HG02763 (cell line): Measurements from ENCODE around the gene CASZ1.

Source experiments
- ATAC-seq: cut with Tn5 transposase; IDR thresholded peaks from one replicate; pipeline ENCODE4 v1.9.1; 2021; ENCODE audit warnings: mild to moderate bottlenecking, moderate library complexity; ENCODE audit not compliant: unreplicated experiment

Gene CASZ1

DNA sequence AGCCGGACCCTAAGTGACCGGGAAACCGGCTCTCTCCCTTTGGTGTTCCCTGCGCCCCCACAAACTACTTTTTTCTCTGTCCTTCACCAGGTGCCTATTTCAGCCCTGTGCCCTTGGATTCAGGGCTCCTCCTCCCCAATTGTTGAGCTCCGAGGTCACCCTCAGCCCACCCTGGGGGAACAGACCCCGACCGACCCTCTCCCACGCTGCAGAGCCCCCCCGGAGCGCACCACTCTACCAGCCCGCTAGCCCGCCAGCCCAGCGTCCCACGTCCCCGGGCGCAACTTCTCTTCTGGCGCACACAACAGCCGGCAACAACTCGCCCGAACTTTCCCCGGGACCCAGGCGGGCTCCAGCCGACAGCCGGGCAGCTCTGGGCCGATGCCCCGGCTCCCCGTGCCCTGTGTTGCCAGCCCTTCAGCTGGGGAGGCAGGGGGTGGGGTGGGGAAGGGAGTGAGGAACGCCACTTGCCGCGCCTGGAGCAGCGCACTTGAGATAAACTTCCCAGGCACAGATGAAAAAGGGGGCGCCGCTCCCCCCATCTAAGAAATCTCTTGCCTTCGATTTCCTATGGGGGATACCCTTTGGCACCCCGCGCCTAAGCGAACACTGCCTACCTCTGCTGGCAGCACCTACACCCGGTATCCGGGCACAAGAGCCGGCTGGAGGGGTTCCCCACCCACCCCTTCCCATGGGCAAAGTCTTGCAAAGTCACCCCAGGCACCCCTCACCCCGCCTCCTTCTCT, 997 bp downstream of the CASZ1 start:
- ATAC-seq: no peak

DNA sequence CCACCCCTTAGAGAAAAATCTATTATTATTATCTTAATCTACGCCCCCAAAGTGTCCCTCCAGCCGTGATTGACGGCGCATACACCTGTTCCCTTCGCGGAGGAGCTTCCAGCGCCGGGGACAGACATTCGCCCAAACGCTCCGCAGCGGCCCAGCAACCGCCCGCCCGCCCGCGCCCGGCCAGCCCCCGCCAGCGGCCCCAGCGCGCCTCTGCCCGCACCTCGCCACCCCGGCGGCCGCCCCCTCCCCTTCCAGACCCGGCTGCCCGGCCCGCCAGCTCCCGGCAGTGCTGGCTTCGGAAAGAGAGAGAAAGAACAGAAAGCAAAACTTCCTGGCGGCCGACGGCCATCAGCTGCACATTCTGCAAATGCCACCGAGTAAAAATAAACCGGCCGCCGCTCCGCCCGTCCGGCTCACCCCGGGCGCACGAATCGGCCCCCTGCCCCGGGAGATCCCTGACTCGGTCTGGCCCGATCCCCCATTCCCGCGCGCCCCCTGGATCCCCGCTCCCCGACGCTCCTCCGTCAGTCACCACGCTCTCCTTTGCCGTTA, 1.6 kb downstream of the CASZ1 start:
- ATAC-seq: no peak

DNA sequence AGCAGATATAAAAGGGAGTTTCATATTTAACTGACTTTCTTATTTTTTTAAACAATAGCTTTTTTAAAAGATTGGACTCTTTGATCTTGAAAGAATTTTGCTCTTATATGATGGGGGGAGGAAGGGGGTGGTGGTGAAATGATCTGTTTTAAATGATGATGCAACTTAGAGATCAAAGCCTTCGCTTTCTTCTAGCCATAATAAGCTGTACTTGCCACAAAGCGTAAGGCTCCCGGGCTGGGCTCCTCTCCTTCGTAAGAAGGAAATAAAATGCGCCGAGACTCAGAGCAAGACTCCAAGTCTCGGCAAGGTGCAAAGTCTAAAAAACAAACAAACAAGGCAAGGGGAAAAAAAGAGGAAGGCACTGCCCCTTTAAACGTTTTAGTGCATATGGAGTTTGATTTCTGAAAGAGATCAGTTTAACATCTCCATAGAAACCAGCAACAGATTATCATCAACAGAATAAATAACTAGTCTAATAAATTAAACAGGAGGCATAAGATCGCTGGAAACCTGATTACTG, 3.3 kb downstream of the CASZ1 start:
- ATAC-seq: no peak

DNA sequence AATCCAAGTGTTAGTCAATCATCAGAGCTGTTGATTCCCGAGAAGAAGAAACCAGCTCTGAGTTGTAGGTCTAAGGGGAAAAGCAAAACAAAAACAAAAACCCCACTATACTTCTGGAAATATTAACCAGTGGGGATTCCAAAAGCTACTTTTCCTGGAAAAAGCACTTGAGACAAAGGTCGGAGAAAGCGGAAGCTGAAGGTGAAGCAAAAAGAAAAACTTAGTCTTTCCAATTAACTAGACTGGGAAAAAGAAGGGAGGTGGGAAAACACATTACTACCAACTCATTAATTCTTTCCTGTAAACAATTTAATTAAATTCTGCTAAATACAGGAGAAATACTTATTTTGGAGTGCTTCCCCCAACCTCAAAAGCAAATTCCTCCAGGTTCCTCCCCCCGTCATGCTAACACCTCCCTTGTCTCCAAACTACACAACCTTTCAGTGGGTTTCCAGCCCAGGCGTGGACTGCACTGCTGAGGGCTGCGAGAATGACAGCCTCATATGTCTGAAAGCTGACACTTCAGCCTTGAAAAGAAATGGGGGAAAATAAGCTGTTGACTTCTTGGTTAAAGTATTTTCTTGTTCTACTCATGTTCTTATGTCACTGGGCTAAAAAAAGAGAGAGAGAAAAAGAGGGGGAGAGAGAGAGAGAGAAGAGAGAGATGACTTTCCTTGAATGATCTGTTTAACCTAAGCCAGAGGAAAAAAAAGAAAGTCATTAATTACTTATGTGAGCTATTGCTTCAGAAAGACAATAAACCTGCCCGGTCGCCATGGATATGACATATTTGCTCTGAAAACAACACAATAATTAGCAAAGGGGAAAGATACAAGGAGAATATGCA, 5.1 kb downstream of the CASZ1 start:
- no peak for ATAC-seq

DNA sequence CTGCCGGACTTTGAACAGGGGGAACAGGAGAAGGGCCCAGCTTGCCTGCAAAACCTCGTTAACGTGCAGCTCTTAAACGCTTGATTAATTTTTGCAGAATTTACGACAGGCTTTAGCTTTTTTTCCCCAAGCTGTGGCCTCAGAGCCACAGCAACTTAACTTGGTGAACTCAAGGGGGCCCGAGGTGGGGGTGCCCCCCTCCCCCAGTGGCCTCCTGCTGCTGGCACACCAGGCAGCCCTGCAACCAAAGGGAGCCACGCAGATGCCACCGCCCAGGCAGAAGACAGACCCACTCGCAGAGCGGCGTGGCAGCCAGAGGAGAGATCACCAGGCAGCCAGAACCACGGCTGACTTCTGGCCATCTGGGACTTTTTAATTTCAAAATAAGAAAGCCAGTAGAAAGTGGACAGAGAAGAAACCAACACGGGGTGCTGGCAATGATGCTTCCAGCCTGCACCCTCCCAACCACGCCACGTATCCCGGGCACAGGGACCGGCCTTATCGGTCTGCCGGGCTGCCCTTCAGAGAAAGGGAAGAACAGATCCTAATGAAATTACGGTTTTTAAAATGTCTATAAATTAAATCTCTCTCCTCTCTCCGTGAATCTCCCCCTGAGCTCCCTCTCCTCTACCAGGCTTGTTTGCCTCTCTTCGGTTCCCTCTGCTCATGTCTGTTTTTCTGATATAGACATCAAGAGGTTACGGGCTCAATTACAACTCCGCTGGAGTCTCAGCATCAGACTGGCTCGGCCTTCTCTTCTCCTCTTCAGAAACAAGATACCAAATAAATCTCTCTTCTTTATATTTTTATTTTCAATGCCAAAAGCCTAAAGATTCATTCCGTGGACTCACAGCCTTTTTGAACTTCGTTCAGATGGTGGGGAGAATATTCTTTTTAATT, 6.4 kb downstream of the CASZ1 start:
- no peak for ATAC-seq

DNA sequence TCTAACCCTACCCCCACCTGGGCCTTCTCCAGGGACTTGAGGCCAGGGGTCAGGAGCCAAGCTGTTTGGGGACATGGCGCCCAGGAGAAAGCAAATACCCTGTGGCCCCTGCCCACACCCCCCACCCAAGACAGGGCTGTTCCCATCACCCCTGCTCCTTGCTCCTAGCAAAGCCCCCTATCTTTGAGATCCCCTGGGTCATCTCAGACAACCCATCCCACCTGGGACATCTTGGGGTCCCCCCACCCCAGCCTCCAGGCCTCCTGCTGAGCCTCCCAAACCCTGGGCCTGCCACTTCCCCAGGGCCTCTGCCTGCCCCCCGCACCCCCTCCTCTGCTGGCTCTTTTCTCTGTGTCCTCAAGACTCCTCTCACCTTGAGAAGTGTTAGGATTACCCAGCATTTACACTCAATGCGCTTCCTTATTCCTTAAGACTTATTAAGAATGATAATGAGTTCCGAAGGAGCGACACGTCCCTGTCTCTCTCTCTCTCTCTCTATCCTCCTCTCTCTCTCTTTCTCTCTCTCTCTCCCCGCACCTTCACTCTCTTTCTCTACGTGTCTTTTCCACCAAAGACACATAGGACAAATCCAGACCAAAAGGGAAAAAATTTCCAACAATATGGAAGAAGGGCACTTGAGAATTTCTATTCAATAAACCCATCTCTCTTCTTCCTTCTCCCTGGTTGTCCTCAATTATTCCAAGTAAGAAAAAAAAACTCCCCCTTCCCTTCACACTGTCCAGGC, 7.2 kb downstream of the CASZ1 start:
- ATAC-seq: no peak

DNA sequence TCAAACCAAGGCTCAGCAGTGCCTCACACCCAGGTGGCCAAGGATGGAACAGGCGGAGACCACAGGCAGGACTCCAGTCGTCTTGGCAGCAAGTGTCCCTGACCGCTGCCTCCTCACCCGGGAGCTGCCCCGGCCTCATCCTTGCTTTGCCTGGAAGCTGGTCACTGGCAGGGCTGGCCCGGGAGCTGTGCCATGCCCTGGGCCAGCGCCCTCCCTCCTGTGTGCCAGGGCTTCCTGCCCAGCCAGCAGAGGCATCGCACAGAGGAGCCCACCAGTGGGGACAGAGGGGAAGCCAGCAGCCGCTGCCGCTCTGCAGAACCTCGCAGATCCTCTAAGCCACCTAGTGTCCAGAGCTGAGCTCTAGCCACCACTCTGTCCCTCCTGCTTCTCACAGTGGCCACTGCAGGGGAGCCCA, 7.8 kb downstream of the CASZ1 start:
- no peak for ATAC-seq

DNA sequence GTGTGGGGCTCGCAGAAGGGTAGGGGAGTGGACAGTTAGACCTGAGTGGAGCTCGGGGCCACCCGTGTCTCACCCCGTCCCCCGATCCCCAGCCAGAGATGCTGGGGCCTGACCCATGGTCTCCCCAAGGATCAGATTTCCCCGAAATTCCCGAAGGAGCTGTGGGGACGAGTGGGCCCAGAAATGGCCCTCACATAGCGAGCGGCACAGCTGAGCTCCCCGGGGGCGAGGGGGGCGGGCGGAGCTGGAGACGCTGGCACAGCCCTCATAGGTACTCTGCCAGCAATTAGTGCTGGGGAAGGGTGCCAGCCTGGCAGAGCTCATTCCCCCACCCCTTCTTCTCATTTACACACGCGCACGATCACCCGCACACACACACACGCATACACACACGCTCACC, 9.2 kb downstream of the CASZ1 start:
- ATAC-seq: no peak

DNA sequence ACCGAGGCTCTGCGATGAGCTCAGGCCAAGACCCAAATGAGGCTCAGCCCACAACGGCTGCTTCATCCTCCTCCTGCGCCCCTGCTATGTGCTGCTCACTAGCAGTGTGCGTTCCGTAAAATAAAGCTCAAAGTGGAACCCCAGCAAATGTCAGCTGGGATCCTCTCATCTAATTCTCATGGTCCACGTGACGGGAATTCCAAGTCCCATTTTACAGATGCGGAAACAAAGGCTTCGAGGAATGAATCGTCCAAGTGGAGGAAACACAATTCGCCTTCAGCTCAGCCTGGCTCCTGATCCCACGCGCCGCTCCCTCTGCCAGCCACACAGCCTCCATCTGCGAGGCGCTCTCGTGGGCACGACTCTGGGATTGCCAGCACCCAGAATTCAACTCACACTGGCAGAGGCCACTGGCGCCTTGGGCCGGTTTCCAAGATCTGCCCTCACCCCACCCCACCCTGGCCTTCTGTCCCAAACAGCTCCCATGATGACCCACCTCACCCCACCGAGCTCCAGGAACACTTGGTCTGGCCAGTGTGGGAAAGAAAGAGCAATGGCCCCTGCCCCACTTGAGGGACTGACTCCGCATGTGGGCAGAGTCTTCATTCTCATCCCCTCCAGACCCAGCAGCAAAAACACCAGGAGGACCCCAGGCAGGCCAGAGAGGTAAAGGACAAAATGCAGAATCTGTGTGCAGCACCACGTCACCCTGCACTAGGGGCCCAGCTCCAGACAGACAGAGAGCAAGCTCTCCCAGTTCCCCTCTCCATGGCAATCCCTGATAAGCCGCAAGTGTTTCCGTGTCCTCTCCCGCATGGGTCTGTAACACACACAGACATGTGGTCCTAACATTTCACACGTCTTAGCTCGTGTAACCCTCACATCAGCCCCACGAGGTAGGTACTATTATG, 10.5 kb downstream of the CASZ1 start:
- no peak for ATAC-seq

DNA sequence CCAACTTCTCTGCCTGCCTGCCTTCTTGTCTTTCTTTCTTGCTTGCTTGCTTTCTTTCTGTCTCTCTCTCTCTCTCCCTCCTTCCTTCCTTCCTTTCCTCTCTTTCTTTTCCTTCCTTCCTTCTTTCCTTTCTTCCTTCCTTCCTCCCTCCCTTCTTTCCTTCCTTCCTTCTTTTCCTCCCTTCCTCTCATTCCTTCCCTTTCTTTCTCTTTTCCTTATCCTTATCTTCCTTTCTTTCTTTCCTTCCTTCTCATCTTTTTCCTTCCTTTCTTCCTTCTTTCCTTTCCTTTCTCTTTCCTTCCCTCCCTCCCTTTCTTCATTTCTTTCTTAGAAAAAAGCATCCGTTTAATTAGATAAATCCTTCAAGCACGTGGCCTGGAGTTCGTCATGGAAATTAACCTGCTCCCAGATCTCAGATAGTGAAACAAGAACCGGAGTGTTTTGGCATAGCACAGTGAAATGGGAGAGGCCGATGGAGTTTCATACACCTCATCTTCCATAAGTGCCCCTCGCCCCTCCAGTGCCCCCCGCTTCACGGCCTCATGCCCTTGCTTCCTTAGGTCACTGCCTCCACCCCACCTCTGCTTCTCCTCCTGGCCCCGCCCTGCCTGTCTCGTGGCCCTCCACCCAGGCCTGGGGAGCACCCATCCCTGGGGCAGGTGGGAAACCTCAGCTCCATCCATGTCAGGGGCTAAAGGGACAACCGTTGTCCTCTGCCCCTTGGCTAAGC, 11.3 kb downstream of the CASZ1 start:
- no peak for ATAC-seq

DNA sequence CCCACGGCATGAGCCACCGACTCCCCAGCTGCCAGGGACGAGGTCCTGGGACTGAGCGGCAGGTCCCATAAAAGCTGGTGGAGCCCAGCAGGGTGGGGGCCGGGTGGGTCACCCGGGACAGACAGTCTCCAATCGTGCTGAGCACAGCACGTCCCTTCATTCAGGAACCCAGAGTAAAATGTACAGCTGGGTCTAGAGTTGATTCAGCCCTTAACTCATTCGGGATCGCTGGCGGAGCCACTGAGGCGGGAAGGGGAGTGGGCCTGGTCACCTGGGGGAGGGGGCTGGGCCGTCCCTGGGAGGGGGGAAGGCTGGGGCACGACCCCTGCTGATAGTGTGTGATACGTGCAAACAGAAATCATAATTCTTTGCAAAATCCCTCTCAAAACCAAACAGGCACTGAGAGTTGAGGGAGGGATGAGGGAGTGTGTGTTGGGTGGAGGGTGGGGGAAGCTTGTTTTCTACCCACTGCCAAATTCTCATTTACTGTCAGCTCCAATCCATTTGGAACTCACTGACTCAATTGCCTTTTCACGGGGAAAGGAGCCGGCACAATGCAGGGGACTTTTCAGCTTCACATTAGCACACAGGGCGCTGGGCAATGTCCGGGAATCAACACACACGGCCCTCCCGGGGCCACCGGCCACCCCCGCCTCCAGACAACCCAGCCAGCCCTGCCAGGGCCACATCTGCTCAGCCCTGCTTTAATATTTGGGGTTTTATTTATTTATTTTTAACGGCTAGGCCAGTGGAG, 13.8 kb downstream of the CASZ1 start:
- no peak for ATAC-seq

DNA sequence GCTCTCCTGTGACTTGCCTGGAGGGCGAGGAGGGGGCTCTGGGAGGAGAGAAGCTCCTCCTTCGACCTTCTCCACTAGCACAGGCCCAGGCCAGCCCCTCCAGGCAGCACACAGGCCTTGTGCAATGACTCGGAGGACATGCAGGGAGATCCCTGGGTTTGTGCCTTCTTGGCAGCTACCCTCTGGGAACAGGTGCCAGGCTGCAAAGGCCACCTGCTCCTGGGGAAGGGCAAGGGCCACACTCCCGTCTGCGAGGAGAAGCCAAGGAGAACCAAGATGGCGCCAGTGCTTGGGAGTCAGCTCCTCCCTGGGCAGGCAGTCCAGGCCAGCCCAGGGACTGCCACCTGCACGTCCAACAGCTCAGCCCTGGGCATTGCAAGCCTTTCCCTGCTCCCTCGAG, 15.3 kb downstream of the CASZ1 start:
- no peak for ATAC-seq

DNA sequence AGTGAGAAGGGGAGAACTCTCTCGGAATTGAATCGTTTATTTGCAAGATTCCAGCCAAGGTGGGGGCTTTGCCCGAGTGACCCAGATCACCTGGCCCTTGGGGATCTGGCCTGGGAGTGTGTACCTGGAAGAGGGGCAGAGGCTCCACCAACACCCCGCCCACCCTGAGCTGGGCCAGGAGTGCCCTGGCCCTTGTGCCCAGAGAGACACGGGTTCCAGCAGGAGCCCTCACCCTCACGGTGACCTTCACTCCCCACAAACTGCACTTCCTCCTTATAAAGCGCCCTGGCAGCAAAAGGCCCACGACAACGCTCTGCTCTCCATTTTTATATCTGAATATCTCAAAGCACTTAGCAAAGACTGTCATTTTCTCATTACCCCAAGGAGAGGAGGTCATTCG, 16.6 kb downstream of the CASZ1 start:
- no peak for ATAC-seq

DNA sequence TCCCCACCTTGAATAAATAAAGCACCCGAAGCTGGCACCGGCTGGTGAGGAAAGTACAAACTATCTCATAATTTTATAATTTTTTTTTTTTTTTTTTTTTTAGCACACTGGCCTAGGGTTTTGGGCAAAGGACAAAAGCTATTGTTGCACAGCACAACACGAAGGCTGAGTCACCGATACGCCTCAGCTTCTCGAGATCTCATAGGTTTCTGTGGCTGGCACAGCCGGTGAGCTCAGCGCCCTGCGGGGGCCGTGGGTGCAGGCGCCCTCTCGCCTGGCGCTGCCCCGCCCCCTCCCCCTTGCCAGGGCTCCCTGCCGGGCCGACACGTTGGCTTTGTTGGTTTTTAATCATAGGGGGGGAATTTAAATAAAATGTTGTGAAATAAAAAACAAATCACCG, 17.2 kb downstream of the CASZ1 start:
- ATAC-seq: no peak

DNA sequence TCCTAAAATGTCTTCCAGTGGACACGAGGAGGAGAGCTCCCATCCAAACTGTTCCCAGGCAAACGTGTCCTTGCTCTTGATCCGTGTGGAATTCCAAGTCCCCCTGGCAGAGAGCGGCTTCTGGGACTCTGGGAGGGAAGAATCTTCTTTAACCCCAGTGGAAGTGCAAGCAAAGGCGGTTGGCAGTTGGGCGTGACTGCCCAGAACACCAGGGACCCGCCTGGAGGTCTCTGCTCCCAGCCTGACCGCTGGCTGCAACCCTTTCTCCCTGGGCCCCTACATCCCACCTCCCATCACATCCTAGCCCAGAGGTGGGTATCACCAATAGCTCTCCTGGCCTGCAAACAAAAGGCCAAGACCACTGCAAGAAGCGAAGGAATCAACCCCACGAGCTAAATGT, 17.8 kb downstream of the CASZ1 start:
- ATAC-seq: no peak

DNA sequence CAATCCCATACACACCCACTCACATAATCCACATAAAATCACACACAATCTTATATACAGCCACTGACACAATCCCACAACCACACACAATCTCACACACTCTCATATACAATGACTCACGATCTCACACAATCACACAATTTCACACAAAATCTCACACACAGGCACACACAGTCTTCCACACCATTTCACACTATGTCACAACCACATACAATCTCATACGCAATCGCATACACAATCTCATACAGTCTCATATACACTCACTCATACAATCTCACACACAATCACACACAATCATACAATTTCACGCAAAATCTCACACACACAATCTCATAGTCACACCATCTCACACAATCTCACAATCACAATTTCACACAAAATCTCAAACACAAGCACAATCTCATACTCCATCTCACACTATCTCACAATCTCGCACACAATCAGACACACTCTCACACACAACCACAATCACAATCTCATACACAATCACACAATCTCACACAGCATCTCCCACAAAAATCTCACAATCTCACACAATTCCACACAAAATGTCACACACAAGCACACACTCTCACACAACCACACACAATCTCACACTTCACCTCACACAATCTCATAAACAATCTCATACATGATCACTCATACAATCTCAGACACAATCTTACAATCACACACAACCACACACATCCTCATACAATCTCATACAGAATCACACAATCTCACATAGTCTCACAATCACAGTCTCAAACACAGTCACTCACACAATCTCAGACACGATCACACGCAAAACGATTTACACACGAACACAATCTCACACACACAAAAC, 18.5 kb downstream of the CASZ1 start:
- ATAC-seq: no peak
